HG02763 (cell line): ENCODE results near the gene FOXN3.
"Not testable (repeated sequence)": the region's sequence is repeated elsewhere in the genome, so short reads cannot be mapped to it uniquely, and the experiment has no call there.

Experiments
- ATAC-seq: cut with Tn5 transposase; IDR thresholded peaks from one replicate; pipeline ENCODE4 v1.9.1; 2021; ENCODE audit warnings: mild to moderate bottlenecking, moderate library complexity; ENCODE audit not compliant: unreplicated experiment

Gene FOXN3

DNA sequence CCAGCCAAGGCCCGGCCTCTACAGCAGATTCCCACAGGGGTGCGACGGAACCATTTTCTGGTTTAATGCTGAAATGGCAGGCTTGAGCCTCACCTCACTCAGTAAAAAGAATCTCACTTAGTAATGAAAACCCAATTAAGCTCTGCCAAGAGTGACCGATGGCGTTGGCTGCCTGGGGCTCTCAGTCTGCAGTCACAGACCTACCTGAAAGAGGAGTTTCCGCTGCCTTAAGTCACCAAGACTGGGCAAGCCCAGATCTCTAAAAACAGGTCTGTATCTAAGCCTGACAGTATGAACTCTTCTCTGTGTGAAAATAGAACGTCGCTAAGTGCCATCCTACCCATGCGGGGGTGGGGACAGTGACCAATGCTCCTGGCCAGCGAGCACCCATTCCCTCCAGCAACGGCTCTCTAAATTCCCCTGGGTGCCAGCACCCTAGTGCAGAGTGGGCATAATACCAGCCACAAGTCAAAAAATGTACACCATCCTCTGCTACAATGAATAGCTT lies 107.3 kb downstream of the FOXN3 start:
- ATAC-seq, result no peak

DNA sequence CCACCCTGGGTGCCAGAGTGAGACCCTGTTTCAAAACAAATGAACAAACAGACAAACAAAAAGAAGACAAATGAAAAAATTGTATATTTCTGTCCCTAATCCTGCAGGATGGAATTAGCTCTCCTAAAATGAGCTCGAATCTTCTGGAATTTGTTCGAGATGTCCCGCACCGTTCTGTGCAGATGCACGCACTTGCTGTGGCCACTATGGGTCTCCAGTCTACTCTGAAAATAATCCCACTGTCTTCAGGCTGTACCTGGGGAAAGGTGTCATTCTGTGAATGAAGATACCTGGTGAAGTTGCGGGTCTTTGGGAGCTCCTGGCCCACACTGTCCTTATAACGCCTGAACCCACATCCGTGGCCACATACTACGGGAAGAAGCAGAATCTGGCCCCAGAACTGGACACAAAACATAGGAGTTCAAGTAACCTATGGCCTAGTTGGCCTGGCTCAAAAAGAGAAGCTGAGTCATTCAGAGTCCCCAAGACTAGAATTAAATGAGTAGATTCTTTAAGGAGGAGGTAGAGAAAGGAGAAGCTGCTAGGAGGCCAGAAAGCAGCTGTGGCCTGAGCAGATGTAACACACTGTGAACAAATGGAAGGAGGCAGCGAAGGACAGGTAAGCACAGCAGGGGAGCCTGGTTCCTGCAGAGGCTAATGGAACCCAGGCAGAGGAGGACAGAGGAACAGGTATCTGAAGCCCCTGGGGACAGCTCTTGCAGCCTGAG lies 108.6 kb downstream of the FOXN3 start:
- ATAC-seq, result no peak

DNA sequence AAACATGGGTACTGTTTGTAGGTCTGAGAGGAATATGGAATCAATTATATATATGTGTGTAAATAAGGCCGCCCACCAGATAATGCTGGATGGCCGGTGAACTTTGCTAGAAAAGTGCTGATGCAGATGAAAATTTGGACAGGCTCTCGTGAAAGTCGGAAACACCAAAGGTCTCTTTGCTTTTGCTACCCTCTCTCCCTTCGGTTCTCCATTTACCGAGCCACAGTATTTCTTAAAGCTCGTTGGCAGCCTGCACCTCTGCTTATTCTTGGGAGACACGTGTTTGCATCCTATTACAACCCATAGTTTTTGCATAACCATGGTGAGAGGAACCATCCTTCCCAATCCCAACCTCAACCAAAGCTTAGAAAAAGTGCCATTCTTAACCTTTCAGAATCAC lies 109.6 kb downstream of the FOXN3 start:
- no peak for ATAC-seq

DNA sequence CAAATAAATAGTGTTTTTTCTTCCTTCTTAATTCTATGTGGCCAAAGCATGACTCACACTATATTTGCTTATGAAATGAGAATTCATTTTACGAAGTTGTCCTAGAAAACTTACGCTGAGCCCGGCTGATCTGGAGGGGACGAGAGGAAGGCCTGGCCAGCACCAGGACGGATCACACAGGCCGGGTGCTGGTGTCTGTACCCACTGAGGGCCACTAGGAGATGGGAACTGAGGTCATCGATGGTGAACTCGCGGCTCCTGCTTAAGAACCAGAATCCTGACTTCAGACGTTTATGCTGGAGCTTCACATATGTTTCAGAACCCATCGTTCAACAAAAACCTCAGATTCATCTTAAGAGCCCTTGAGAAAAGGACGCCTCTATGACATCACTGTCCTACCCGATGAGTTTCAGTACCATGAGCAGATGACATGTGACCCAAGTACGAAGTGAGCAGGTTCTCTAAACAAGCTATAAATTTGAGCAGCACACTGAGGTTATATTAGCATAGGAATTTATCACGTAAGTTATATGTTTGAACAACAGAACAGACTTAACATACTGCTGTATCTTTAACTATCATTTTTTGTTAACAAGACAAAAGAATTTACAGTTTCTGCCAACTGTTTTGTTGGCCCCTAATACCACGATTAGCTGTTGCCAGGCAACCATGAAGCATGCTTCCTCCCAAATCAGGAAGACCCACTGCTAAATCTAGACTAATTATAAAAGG lies 111.9 kb downstream of the FOXN3 start:
- ATAC-seq, result peak; percentile 43

DNA sequence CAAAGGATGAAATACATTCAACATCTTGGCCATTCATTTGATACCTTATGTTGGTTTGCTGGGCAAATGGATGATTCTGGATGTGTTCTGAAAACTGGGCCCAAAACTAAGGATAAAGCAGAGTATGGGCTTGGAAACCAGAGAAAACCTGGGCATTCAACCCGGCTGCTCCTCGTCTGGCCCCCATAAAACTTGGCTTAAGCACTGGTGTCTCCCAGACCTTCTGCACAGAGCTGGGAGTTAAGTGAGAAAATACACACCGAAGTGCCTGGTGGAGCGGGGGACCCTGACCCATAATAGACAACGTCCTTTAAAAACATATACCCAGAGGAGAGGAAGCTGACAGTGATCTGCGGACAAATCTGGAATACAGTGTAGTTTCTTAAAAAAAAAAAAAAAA lies 112.5 kb downstream of the FOXN3 start:
- ATAC-seq, result no peak

DNA sequence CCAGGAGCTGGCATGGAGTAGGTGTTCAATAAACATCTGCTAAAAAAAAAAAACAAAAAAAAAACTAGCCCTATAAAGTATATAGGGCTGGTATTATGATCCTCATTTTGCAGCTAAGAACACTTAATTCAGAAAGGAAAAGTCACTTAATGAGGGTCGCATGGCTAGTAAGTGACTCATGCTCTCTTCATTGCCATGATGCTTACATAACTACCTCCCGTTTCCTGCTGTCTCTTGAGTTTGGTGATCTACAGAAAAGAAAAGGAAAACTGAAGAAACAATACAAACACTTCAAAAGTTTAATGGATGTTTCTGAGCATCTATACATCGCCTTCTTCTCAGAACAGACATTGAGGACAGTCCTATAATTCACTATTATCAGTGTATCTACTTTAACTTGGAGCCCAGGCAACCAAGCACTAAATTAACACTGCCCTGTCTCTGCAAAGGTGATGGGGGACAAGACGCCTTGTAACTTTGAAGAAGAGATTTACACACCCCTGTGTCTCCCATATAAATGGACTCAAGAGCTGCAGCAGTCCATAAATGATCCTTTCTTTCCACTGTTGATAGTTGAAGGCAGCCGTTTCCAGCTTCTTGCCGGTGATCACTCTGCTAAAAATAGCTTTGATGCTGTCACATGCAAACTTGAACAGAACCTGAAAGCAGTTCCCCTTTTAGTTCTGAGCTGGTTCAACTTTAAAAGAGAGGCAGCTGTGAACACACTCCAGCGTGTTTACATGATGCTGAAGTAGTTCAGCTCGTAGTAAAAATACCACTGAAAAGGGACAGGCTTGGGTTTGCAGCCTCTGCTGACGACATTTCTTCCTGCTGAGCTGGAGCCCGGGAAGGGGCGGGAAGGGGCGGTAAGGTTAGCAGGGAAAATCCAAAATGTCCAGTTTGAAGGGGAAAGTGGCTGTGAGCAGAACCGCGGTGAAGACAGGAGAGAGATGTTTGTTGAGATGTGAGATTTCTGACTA lies 113.3 kb downstream of the FOXN3 start:
- ATAC-seq, result peak; percentile 61

DNA sequence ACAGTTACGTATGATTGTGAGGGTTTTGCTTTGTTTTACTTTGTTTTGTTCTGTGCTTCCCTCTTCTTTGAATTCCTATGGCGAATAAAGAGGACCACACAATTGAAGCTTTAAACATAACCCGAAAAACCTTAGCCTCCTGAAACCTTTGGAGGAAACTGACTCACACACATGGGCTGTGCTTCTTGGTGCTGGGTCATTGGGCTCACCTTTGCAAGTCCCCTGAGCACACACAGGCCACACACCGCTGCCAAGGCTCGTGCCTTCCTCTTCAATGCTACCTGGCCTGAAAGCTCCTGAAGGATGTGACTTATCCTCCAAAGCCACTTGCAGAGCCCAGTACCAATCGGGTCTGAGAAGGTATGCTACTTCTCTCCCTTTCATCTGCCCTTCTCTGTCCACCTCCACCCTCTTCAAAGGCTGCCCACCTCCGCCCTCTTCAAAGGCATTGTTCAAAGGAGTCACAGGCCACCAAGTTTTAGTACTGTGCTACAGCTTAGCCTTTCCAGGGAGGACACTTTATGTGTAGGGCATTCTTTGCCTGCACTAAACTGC lies 114.6 kb downstream of the FOXN3 start:
- ATAC-seq, result no peak

DNA sequence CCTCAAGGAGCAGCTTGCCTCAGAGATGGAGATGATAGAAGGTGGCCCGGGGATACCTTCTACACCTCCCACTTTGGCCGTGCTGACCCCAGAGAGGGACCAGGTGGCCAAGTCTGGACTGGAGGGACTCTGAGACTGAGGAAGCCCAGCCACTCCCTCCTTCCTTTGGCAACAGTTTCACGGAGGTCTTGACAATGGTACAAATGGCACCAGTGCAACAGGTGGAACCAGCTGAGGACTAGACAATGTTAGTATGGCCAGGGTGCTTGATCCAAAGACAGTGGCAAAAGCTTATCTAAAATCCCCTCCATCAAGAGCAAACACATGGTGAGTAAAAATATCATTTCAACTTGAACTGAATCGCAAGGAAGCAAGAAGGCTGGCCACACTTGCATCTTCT lies 117.4 kb downstream of the FOXN3 start:
- no peak for ATAC-seq

DNA sequence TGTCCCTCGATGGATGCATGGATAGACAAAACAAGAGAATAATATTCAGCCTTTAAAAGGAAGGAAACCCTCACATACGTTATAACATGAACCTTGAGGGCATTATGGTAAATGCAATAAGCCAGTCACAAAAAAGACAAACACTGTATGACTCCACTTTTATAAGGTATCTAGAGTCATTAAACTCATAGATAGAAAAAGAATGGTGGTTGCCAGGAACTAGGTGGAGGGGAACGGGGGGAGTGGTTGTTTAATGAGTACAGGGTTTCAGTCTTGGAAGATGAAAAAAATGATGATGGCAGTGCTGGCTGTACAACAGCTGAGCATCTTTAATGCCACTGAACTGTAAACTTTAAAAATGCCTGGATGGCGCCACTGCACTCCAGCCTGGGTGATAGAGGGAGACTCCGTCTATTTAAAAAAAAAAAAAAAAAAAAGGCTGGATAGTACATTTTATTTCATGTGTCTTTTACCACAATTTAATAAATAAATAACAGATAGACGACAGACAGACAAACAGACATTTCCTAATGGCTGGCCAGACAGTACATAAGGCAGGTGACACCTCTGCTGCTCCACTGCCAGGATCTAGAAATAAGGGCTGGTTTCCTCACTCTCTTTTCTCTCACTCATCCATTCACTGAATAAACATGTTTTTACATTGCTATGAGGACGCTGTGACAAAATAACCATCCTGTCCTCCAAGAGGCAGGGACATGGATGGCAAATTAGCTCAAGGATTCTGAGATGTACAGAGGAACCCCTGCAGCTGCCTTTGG lies 118.8 kb downstream of the FOXN3 start:
- no peak for ATAC-seq

DNA sequence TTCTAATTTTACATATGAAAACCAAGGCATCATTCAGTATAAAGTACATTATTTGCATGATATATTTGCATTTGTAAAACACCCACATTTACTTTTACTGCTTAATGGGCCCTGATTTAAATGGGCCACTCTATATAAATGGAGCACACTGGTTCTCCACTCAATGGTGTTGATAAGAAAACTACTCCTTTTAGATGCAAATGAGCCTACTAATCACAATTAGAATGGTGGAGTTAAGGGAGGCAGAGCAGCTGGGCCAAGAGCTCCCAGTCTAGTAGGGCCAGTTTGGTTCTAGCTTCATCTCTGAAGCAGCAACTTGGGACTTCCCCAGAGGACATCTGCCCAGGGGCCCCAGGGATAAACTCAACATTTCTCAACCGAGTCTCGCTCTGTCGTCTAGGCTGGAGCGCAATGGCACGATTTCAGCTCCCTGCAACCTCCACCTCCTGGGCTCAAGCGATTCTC lies 120.7 kb downstream of the FOXN3 start:
- ATAC-seq, result no peak

DNA sequence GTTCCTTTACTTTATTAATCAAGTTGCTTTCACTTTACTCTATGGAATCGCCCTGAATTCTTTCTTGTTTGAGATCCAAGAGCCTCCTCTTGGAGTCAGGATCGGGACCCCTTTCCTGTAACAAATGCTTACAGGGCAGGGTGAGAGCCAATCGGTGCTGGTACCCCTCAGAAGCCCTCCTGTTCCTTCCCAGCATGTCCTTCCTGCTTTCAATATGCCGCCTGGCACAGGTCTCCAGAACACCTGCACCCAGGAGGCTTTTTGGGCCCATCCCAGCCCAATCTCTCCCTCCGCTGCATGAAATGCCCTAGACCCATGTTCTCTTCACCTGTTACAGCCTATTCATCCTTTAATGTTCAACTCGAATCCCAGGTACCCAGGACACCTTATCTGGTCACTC lies 122.2 kb downstream of the FOXN3 start:
- ATAC-seq, result no peak

DNA sequence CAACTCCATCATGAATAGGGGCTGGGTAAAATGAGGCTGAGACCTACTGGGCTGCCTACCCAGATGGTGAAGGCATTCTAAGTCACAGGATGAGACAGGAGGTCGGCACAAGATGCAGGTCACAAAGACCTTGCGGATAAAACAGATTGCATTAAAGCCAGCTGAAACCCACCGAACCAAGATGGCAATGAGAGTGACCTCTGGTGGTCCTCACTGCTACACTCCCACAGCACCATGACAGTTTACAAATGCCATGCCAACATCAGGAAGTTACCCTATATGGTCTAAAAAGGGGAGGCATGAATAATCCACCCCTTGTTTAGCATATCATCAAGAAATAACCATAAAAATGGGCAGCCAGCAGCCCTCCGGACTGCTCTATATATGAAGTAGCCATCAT lies 122.6 kb downstream of the FOXN3 start:
- ATAC-seq, result not testable (repeated sequence)

DNA sequence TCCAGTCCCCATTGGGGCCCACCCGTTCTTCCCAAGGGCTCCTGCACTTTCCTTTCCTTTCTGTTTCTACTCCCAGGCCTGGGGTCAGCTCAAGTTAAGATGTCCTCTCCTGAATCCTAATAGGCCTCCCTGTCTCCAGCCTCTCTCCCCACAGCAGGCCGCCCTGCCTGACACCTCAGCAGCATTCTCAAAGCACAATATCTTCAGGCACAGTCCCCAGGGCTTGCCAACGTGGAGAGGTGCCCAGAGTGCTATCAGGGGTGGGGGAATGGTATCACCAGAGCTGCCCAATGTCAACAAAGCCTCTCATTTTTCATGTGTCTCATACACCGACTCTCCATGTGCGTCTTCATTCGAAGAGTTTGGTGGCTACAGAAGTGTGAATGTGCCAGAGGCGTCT lies 123.0 kb downstream of the FOXN3 start:
- ATAC-seq, result no peak

DNA sequence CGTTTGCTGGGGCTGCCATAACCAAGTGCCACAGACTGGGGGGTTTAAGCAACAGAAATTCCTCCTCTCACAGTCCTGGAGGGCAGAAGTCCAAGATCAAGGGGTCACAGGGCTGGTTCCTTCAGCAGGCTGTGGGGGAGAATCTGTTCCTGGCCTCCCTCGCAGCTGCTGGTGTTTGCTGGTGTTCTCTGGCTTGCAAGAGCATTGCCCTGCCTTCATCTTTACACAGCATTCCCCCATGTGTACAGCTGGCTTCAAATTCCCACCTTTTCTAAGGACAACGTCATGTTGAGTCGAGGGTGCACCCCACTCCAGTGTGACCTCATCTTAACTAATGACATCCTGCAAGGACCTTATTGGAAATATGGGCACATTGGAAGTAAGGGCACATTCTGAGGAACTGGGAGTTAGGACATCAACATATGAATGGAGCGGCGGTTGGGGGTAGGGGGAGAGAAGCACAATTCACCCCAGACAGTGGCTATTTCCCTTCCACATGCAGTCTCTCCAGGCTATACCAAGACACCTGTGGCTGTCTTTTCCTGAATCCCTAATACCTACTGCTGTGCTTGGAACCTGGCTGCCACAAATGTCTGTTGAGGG lies 123.6 kb downstream of the FOXN3 start:
- no peak for ATAC-seq

DNA sequence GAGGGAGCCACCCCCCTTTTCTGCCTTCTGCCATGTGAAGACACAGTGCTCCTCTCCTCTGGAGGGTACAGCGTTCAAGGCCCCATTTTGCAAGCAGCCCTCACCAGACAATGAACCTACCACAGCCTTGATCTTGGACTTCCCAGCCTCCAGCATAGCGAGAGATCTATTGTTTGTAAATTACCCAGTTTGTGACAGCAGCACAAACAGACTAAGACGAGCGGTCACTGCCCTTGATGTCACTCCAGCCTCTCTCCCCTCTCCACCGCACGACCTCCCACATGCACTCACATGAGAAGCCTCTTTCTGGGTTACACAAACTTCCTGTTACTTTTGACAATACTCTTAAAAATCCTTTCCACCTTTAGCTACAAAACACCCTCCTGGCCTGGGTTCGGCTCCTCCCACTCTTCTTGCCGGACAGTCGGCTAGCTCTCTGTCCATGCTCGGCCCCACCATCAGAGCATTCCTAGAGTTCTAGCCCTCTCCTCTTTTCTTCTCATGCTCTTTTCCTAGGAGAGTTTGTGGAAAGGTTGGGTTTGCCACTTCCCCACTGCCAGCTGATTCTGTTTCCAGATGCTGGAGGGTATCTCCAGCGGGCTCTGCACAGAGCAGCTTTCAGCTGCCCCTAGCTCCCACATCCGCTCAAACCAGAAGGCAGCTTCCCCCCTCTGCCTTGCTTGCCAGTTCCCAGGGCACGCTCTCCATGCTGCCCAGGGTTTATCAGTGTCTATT lies 124.3 kb downstream of the FOXN3 start:
- ATAC-seq, result no peak

DNA sequence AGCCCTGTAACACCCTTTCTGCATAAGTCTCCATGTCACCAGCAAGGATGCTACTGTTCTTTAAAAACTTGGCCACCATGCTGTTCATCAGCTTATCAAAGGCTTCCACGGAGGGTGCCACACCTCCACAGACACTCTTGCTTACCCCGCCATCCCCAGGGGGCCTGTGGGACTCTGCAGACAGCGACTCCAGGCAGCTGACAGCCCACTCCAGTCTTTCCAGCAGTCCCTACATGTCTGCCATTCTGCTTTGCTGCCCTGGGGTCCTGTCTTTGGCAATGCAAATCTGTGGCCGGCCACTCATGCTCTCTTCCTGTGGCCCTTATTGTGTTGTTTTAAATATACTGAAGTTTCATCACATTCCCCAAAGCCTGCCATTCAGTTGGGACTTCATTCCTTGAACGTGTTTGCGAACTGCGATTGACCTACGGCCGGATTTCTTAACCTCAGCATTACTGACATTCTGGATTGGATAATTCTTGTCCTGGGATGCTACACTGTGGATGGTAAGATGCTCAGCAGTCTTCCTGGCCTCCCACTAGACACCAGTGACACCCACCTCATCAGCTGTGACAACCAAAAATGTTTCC lies 125.6 kb downstream of the FOXN3 start:
- ATAC-seq, result no peak

DNA sequence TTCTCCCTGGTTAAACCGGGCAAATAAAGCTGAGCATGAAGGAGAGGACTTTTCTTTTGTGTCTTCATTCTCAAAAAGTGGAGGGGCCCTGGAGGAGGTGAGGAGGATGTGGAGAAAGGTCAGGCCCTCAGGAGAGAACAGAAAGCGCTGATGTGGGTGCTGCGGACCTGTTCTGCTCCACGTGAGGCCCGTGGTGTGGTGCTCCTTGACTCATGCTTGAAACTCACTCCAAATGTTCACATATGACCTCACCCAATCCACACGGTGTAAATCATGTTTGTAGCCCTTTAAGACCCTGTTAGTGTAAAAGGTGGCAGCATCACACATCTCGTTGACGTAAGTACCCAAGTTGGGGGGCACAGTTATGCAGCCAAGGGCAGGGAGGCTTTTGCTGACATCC lies 126.2 kb downstream of the FOXN3 start:
- no peak for ATAC-seq

DNA sequence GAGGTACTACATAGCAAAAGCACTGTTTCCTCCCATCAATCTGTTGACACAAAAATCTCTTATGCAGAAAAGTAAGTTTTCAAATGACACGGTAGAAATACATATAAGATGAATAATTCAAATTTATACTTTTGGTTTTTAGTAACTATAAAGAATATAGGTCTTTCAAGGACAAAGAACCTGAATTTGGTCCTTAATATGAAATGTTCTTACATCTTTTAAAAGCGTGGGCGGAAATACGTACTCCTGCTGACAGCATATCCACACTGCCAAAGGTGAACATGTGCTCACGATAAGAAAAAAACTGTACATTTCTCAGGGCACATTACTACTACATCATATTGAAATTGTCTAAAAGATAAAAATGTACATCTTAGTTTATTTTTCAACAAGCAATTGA lies 127.6 kb downstream of the FOXN3 start:
- no peak for ATAC-seq

DNA sequence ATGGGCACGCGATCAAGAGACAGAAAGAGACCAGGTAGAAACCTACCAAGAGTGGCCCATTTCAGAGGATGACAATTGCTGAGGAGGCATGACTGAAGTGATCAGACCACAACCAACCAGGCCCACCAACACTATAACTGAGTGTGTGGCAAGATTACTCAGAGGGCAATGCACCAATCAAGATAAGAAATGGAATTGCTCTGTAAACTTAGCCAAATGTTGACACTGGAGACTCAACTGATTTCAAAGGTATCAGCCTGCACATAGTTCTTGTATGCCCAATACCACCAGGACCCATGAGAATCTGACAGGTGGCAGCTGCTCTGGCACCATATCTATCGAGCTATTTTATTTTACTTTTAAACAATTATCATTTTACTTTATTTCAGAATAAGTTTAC lies 128.9 kb downstream of the FOXN3 start:
- no peak for ATAC-seq
